HepG2 (cell line): Measurements from ENCODE around the gene TOMM40L. TPM values are rescaled to one million over a fixed set of nuclear protein-coding genes. Genes with fewer than 3 reads are reported as not detected.

Source experiments
- BCL6 ChIP-seq: IDR thresholded peaks from 2 replicates; pipeline ENCODE4 v1.6.1; 2016; ENCODE audit warnings: missing genetic modification reagents, missing compliant biosample characterization
- CHCHD3 ChIP-seq: sonication (generic); formaldehyde crosslinking; IDR thresholded peaks from 2 replicates; pipeline ENCODE4 v1.8.0; 2022; ENCODE audit warnings: mild to moderate bottlenecking, missing genetic modification reagents, moderate library complexity
- CHD4 ChIP-seq: fragments of 200-600 bp; sonication (generic); IDR thresholded peaks from 2 replicates; pipeline ENCODE4 v1.7.0; 2017; ENCODE audit warnings: mild to moderate bottlenecking, low read length, borderline replicate concordance
- MAZ ChIP-seq, 2 experiments: sonication (generic) in 1 of 2; formaldehyde crosslinking in 1 of 2; IDR thresholded peaks; 2 replicates each; pipeline versions ENCODE4 v1.5.0 to v1.6.1; 2012 to 2020; ENCODE audit warnings: low read depth in 2 of 2, mild to moderate bottlenecking in 2 of 2, borderline replicate concordance in 1 of 2, improper control_type of control experiment in 1 of 2, low read length in 1 of 2, missing genetic modification reagents in 1 of 2, moderate library complexity in 1 of 2
- MXD4 ChIP-seq: IDR thresholded peaks from 2 replicates; pipeline ENCODE4 v1.6.1; 2016; ENCODE audit warnings: mild to moderate bottlenecking, missing biosample characterization, missing genetic modification reagents
- PHF21A ChIP-seq: sonication (generic); formaldehyde crosslinking; IDR thresholded peaks from 2 replicates; pipeline ENCODE4 v1.5.0; 2020; ENCODE audit warnings: mild to moderate bottlenecking, missing genetic modification reagents
- PITX1 ChIP-seq: sonication (generic); formaldehyde crosslinking; IDR thresholded peaks from 2 replicates; pipeline ENCODE4 v1.5.1; 2020; ENCODE audit warnings: mild to moderate bottlenecking, missing genetic modification reagents
- RNF2 ChIP-seq: fragments of 450-650 bp; conservative IDR thresholded peaks from 2 replicates; pipeline ENCODE4 v1.6.1; 2016; ENCODE audit warnings: low read depth
- SRSF1 ChIP-seq: fragments of 200-400 bp; formaldehyde crosslinking; optimal IDR thresholded peaks from 2 replicates; pipeline ENCODE3; 2017; ENCODE audit warnings: mild to moderate bottlenecking, low read depth, low read length, moderate library complexity
- ZBTB37 ChIP-seq: sonication (generic); formaldehyde crosslinking; IDR thresholded peaks from 2 replicates; pipeline ENCODE4 v1.4.0; 2020; ENCODE audit warnings: mild to moderate bottlenecking, missing genetic modification reagents
- ZFP1 ChIP-seq: IDR thresholded peaks from 2 replicates; pipeline ENCODE4 v1.6.1; 2016
- ZNF350 ChIP-seq: sonication (generic); formaldehyde crosslinking; IDR thresholded peaks from 2 replicates; pipeline ENCODE4 v1.4.0; 2020; ENCODE audit warnings: mild to moderate bottlenecking, low read depth, missing genetic modification reagents, borderline replicate concordance
- ZNF598 ChIP-seq: sonication (generic); formaldehyde crosslinking; IDR thresholded peaks from 2 replicates; pipeline ENCODE4 v1.5.1; 2020; ENCODE audit warnings: mild to moderate bottlenecking, missing genetic modification reagents, borderline replicate concordance
- ZNF644 ChIP-seq: IDR thresholded peaks from 2 replicates; pipeline ENCODE4 v1.6.1; 2016; ENCODE audit warnings: low read depth
- polyA plus RNA-seq, 8 experiments: library from polyadenylated mRNA; depleted of rRNA in 3 of 8; stranded (reverse) in 7 of 8; unstranded in 1 of 8; fragments of >200 nt; fragmentation: Illumina TruSeq in 4 of 8; extraction: Trizol in 4 of 8; gene quantifications; 2 replicates each; pipeline versions ENCODE4 v1.2.1 to v1.2.3, GENCODE V29; 2011 to 2016; ENCODE audit warnings: low read depth in 4 of 8, missing spikeins in 1 of 8, mixed read lengths in 1 of 8; ENCODE audit not compliant: insufficient read depth in 1 of 8
- total RNA-seq, 5 experiments: library from RNA; depleted of rRNA; stranded (reverse); fragments of >200 nt; fragmentation: Illumina TruSeq; extraction: Trizol; gene quantifications; 2 replicates each; pipeline ENCODE4 v1.2.3, GENCODE V29; 2016; ENCODE audit warnings: low read depth in 1 of 5
- TF ChIP-seq, protein P1 (sequence below): sonication (generic); formaldehyde crosslinking; IDR thresholded peaks from 2 replicates; pipeline ENCODE4 v1.5.1; 2020; ENCODE audit warnings: mild to moderate bottlenecking, missing genetic modification reagents, moderate library complexity
- TF ChIP-seq, protein P2 (sequence below): sonication (generic); formaldehyde crosslinking; IDR thresholded peaks from 2 replicates; pipeline ENCODE4 v1.5.0; 2020; ENCODE audit warnings: mild to moderate bottlenecking, missing genetic modification reagents
- TF ChIP-seq, protein P3 (sequence below): sonication (generic); formaldehyde crosslinking; IDR thresholded peaks from 2 replicates; pipeline ENCODE4 v1.8.1; 2023; ENCODE audit warnings: mild to moderate bottlenecking, missing genetic modification reagents

TOMM40L gene
- total and polyA plus RNA-seq, 2 of the 13 experiments (the other 11 are each of a cell fraction or from before 2014, with no cell fraction given): 14.1 to 26.2 TPM

- TF ChIP-seq MAZ (IDR thresholded peaks at IDR 0.05; ENCODE audit: borderline replicate concordance, low read depth, low read length) (0 out of 2 replicates have a peak, but pooled peaks have one; percentile 62), MAZ (CRISPR knock-in tag; IDR thresholded peaks at IDR 0.05; ENCODE audit: low read depth) (no peak; the same call in none of the 2 replicates), SRSF1 (no peak), PHF21A (peak; percentile 92), CHD4 (peak; percentile 52; the same call in 1 of the 2 replicates), RNF2 (no peak), CHCHD3 (CRISPR knock-in tag) (no peak), ZFP1 (CRISPR knock-in tag) (no peak), ZNF644 (CRISPR knock-in tag) (no peak), MXD4 (CRISPR knock-in tag) (0 out of 2 replicates have a peak, but pooled peaks have one; percentile 28), ZBTB37 (0 out of 2 replicates have a peak, but pooled peaks have one; percentile 53), ZNF350 (CRISPR knock-in tag) (peak; percentile 21; the same call in 1 of the 2 replicates), ZNF598 (CRISPR knock-in tag) (no peak), PITX1 (peak; percentile 95), BCL6 (CRISPR knock-in tag) (peak; percentile 83)
- TF ChIP-seq, protein P1, sequence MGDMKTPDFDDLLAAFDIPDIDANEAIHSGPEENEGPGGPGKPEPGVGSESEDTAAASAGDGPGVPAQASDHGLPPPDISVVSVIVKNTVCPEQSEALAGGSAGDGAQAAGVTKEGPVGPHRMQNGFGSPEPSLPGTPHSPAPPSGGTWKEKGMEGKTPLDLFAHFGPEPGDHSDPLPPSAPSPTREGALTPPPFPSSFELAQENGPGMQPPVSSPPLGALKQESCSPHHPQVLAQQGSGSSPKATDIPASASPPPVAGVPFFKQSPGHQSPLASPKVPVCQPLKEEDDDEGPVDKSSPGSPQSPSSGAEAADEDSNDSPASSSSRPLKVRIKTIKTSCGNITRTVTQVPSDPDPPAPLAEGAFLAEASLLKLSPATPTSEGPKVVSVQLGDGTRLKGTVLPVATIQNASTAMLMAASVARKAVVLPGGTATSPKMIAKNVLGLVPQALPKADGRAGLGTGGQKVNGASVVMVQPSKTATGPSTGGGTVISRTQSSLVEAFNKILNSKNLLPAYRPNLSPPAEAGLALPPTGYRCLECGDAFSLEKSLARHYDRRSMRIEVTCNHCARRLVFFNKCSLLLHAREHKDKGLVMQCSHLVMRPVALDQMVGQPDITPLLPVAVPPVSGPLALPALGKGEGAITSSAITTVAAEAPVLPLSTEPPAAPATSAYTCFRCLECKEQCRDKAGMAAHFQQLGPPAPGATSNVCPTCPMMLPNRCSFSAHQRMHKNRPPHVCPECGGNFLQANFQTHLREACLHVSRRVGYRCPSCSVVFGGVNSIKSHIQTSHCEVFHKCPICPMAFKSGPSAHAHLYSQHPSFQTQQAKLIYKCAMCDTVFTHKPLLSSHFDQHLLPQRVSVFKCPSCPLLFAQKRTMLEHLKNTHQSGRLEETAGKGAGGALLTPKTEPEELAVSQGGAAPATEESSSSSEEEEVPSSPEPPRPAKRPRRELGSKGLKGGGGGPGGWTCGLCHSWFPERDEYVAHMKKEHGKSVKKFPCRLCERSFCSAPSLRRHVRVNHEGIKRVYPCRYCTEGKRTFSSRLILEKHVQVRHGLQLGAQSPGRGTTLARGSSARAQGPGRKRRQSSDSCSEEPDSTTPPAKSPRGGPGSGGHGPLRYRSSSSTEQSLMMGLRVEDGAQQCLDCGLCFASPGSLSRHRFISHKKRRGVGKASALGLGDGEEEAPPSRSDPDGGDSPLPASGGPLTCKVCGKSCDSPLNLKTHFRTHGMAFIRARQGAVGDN (CRISPR knock-in tag): no peak
- TF ChIP-seq, protein P2, sequence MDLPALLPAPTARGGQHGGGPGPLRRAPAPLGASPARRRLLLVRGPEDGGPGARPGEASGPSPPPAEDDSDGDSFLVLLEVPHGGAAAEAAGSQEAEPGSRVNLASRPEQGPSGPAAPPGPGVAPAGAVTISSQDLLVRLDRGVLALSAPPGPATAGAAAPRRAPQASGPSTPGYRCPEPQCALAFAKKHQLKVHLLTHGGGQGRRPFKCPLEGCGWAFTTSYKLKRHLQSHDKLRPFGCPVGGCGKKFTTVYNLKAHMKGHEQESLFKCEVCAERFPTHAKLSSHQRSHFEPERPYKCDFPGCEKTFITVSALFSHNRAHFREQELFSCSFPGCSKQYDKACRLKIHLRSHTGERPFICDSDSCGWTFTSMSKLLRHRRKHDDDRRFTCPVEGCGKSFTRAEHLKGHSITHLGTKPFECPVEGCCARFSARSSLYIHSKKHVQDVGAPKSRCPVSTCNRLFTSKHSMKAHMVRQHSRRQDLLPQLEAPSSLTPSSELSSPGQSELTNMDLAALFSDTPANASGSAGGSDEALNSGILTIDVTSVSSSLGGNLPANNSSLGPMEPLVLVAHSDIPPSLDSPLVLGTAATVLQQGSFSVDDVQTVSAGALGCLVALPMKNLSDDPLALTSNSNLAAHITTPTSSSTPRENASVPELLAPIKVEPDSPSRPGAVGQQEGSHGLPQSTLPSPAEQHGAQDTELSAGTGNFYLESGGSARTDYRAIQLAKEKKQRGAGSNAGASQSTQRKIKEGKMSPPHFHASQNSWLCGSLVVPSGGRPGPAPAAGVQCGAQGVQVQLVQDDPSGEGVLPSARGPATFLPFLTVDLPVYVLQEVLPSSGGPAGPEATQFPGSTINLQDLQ: no peak
- TF ChIP-seq, protein P3, sequence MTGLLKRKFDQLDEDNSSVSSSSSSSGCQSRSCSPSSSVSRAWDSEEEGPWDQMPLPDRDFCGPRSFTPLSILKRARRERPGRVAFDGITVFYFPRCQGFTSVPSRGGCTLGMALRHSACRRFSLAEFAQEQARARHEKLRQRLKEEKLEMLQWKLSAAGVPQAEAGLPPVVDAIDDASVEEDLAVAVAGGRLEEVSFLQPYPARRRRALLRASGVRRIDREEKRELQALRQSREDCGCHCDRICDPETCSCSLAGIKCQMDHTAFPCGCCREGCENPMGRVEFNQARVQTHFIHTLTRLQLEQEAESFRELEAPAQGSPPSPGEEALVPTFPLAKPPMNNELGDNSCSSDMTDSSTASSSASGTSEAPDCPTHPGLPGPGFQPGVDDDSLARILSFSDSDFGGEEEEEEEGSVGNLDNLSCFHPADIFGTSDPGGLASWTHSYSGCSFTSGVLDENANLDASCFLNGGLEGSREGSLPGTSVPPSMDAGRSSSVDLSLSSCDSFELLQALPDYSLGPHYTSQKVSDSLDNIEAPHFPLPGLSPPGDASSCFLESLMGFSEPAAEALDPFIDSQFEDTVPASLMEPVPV (CRISPR knock-in tag): 0 out of 2 replicates have a peak, but pooled peaks have one; percentile 3
Measured at GRCh38 chr1:161223805-161224694, 1.8 kb upstream of the TOMM40L start (continued).
